GM12878 (cell line): Measurements from ENCODE around the gene PIP4K2A. TPM values are rescaled to one million over a fixed set of nuclear protein-coding genes. Genes with fewer than 3 reads are reported as not detected.

Source experiments
- ATAC-seq: fragments of 200-7000 bp; cut with Tn5 transposase; 3 replicates; pipeline ENCODE4 v1.9.1; 2020; ENCODE audit warnings: mild to moderate bottlenecking, moderate library complexity
- BruUV-seq: library from RNA; stranded (reverse); fragments of 400-500 nt; replicated peaks from 2 replicates; lab custom pipeline; 2021; lab: Mats Ljungman, UMichigan
- CTCF ChIA-PET: fragments of 300-600 bp; sonication (Branson Sonifier 250); formaldehyde crosslinking; extraction: SDS; loops from one replicate; lab custom pipeline; 2021; ENCODE audit warnings: inconsistent platforms; lab: Yijun Ruan, JAX
- POLR2A ChIA-PET: fragments of 350-600 bp; formaldehyde crosslinking; extraction: SDS; loops from one replicate; lab custom pipeline; 2021; ENCODE audit warnings: inconsistent platforms; lab: Charles Lee
- RAD21 ChIA-PET: fragments of 300-600 bp; sonication (Branson Sonifier 250); formaldehyde crosslinking; loops from one replicate; lab custom pipeline; 2023; ENCODE audit warnings: antibody characterized with exemption; ENCODE audit not compliant: unreplicated experiment; lab: Charles Lee
- SMC1A ChIA-PET: fragments of 300-600 bp; sonication (Branson Sonifier 250); formaldehyde crosslinking; loops from one replicate; lab custom pipeline; 2023; ENCODE audit not compliant: unreplicated experiment, uncharacterized antibody; lab: Charles Lee
- DNase-seq: peaks from one replicate; pipeline ENCODE4 v3.0.0-alpha.2; 2011; ENCODE audit warnings: low read depth, low spot score
- FAIRE-seq: peaks from 3 replicates; lab custom pipeline; 2011; peaks lifted over from hg19 to GRCh38; lab: Jason Lieb, UNC
- H2AFZ ChIP-seq: 2 replicates; pipeline ENCODE4 v1.6.0; 2011; ENCODE audit warnings: low read depth, low read length, control low read depth; ENCODE audit not compliant: control insufficient read depth
- H3K27ac ChIP-seq: 2 replicates; pipeline ENCODE4 v1.5.1; 2011; ENCODE audit warnings: control low read depth; ENCODE audit not compliant: control insufficient read depth, insufficient read depth
- H3K27me3 ChIP-seq, 2 experiments: replicated peaks in 1 of 2; 2 replicates each; pipeline versions ENCODE4 v1.6.0 to v1.6.1; 2011; ENCODE audit warnings: low read length in 1 of 2; ENCODE audit not compliant: control insufficient read depth in 2 of 2, insufficient read depth in 2 of 2
- H3K36me3 ChIP-seq, 2 experiments: 2 replicates each; pipeline ENCODE4 v1.5.1; 2011; ENCODE audit warnings: low read length in 1 of 2; ENCODE audit not compliant: control insufficient read depth in 2 of 2, insufficient read depth in 2 of 2
- H3K4me1 ChIP-seq: 2 replicates; pipeline ENCODE4 v1.6.1; 2011; ENCODE audit warnings: mild to moderate bottlenecking, low read length, moderate library complexity, mixed read lengths; ENCODE audit not compliant: control insufficient read depth, insufficient read depth
- H3K4me2 ChIP-seq: 2 replicates; pipeline ENCODE4 v1.6.0; 2011; ENCODE audit warnings: control low read depth; ENCODE audit not compliant: control insufficient read depth, insufficient read depth
- H3K4me3 ChIP-seq: fragments of 200-600 bp; sonication (generic); 2 replicates; pipeline ENCODE4 v1.5.1; 2016
- H3K79me2 ChIP-seq: 2 replicates; pipeline ENCODE4 v1.6.0; 2011; ENCODE audit warnings: low read length; ENCODE audit not compliant: control insufficient read depth, insufficient read depth
- H3K9ac ChIP-seq: 2 replicates; pipeline ENCODE4 v1.8.0; 2011; ENCODE audit warnings: low read length, control low read depth, mixed read lengths; ENCODE audit not compliant: control insufficient read depth, insufficient read depth
- H3K9me3 ChIP-seq: replicated peaks from 3 replicates; pipeline ENCODE4 v1.5.1; 2011; ENCODE audit warnings: mild to moderate bottlenecking, low read length; ENCODE audit not compliant: control insufficient read depth, insufficient read depth
- H4K20me1 ChIP-seq: 2 replicates; pipeline ENCODE4 v1.6.0; 2011; ENCODE audit not compliant: control insufficient read depth, insufficient read depth
- BACH1 ChIP-seq: fragments of 450-650 bp; IDR thresholded peaks from 2 replicates; pipeline ENCODE4 v1.6.1; 2017; ENCODE audit warnings: mild to moderate bottlenecking, borderline replicate concordance
- GABPA ChIP-seq: IDR thresholded peaks from 2 replicates; pipeline ENCODE4 v1.6.1; 2014; ENCODE audit warnings: antibody characterized with exemption, low read depth, mild to moderate bottlenecking, inconsistent platforms
- GATAD2B ChIP-seq: fragments of 450-650 bp; conservative IDR thresholded peaks from 2 replicates; pipeline ENCODE4 v1.6.1; 2017; ENCODE audit warnings: low read depth, mild to moderate bottlenecking, moderate library complexity
- IKZF2 ChIP-seq, 2 experiments: fragments of 450-650 bp; IDR thresholded peaks; 2 replicates each; pipeline ENCODE4 v1.6.1; 2017; ENCODE audit warnings: mild to moderate bottlenecking in 2 of 2, moderate library complexity in 2 of 2
- KDM1A ChIP-seq: fragments of 200-600 bp; sonication (generic); IDR thresholded peaks from 2 replicates; pipeline ENCODE4 v1.6.1; 2016; ENCODE audit warnings: borderline replicate concordance
- MEF2B ChIP-seq: fragments of 450-650 bp; IDR thresholded peaks from 2 replicates; pipeline ENCODE4 v1.6.1; 2018; ENCODE audit warnings: mild to moderate bottlenecking, moderate library complexity; ENCODE audit not compliant: partially characterized antibody, poor library complexity, severe bottlenecking
- NR2C1 ChIP-seq: fragments of 450-650 bp; IDR thresholded peaks from 2 replicates; pipeline ENCODE4 v1.6.1; 2017; ENCODE audit warnings: antibody characterized with exemption, mild to moderate bottlenecking, moderate library complexity
- PML ChIP-seq: IDR thresholded peaks from 2 replicates; pipeline ENCODE4 v1.6.1; 2012; ENCODE audit warnings: low read length, inconsistent platforms
- POLR2A ChIP-seq: IDR thresholded peaks from 2 replicates; pipeline ENCODE4 v1.6.1; 2011; ENCODE audit warnings: low read depth, mild to moderate bottlenecking, low read length
- RB1 ChIP-seq: fragments of 450-650 bp; formaldehyde crosslinking; IDR thresholded peaks from 2 replicates; pipeline ENCODE4 v1.6.1; 2017; ENCODE audit warnings: mild to moderate bottlenecking, borderline replicate concordance
- SIN3A ChIP-seq: IDR thresholded peaks from 2 replicates; pipeline ENCODE4 v1.6.1; 2012; ENCODE audit warnings: low read depth, low read length, improper control_type of control experiment
- STAT3 ChIP-seq: IDR thresholded peaks from 2 replicates; pipeline ENCODE4 v1.6.1; 2011; ENCODE audit warnings: low read depth, low read length, improper control_type of control experiment
- SUZ12 ChIP-seq: fragments of 200-600 bp; sonication (generic); IDR thresholded peaks from one replicate; pipeline ENCODE4 v1.6.1; 2018; ENCODE audit warnings: antibody characterized with exemption, mild to moderate bottlenecking; ENCODE audit not compliant: unreplicated experiment
- ZBTB33 ChIP-seq: fragments of 450-650 bp; IDR thresholded peaks from 2 replicates; pipeline ENCODE4 v1.6.1; 2017; ENCODE audit warnings: mild to moderate bottlenecking
- ZNF687 ChIP-seq: fragments of 450-650 bp; IDR thresholded peaks from 2 replicates; pipeline ENCODE4 v1.6.1; 2017; ENCODE audit warnings: mild to moderate bottlenecking, moderate library complexity
- WGBS: methylation state at CpG from one replicate; pipeline ENCODE4 v1.1.6; 2016; ENCODE audit warnings: low lambda C conversion rate; ENCODE audit not compliant: insufficient replicate concordance, insufficient coverage; ENCODE audit errors: missing lambda C conversion rate; 5-methylcytosine and 5-hydroxymethylcytosine counted together
- in situ Hi-C: fragments of 300-500 bp; cut with MboI; formaldehyde crosslinking; loops from 9 replicates; pipeline ENCODE4 v1.14.3; 2018; ENCODE audit warnings: mixed read lengths
- intact Hi-C: fragments of 100-400 bp; cut with micrococcal nuclease; formaldehyde crosslinking; loops from one replicate; pipeline ENCODE4 v1.14.2; 2022; ENCODE audit not compliant: unreplicated experiment
- polyA plus RNA-seq, 11 experiments: library from polyadenylated mRNA; depleted of rRNA in 4 of 11; unstranded in 6 of 11; stranded (reverse) in 5 of 11; fragments of >200 nt; fragmentation: Nextera tagmentation in 4 of 11; fragmentation: Illumina TruSeq in 1 of 11; extraction: Ambion mirVana in 4 of 11; extraction: Trizol in 1 of 11; gene quantifications; 1 replicate in 1 of 11; 2 replicates in 10 of 11; pipeline versions ENCODE4 v1.2.1 to v1.2.3, GENCODE V29; 2011 to 2016; ENCODE audit warnings: inconsistent platforms in 2 of 11, missing spikeins in 2 of 11, low read depth in 1 of 11
- total RNA-seq, 4 experiments: library from RNA; depleted of rRNA in 3 of 4; stranded (reverse); fragments of >200 nt in 3 of 4; fragmentation: Illumina TruSeq in 1 of 4; extraction: Trizol in 1 of 4; gene quantifications; 2 replicates each; pipeline versions ENCODE4 v1.2.1 to v1.2.3, GENCODE V29; 2013 to 2021
- TF ChIP-seq, protein P1 (sequence below): fragments of 450-650 bp; IDR thresholded peaks from 2 replicates; pipeline ENCODE4 v1.6.1; 2016; ENCODE audit warnings: mild to moderate bottlenecking

Gene PIP4K2A
- total and polyA plus RNA-seq, 10 of the 15 experiments (the other 5 are each of a cell fraction or from before 2014, with no cell fraction given) = 54.3 to 139 (median 84.4) TPM

DNA sequence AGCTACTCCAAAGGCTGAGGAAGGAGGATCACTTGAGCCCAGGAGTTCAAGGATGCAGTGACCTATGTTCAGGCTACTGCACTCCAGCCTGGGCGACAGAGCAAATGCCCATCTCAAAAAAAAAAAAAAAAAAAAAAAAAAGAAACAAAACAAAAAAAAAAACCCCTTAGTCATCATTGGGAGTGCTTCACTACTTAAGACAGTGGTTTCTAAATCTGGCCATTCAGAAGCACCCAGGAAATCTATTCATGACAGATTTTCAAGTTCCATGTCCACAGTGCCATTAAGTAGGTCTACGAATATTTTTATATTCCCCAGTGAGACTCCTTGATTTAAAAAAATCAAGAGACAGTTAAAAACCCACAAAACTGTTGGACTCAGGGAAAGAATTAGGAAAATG lies 182.9 kb downstream of the PIP4K2A start:
- ChIA-PET RAD21 (interaction anchor here (0.7 kb wide), 1 partner anchor 1674 kb away, joined by 3 read pairs; no protein-coding TSS in a partner anchor), CTCF (interaction anchor here (1.1 kb wide), 1 partner anchor 131 kb away, joined by 4 read pairs; no protein-coding TSS in a partner anchor), POLR2A (no interaction called here), SMC1A (interaction anchor here (0.7 kb wide), 1 partner anchor 303 kb away, joined by 3 read pairs; no protein-coding TSS in a partner anchor)
- Histone ChIP-seq H3K36me3 (peaks cover 0 to 1% of the 10 kb centered on the region in 2 experiments; a peak in 1 of 4 replicates), H3K79me2 (no peaks in the 10 kb centered on the region), H2AFZ (no peak overlapping the region), H4K20me1 (no peaks in the 10 kb centered on the region), H3K4me1 (no peaks in the 10 kb centered on the region), H3K9ac (no peak overlapping the region), H3K27ac (no peak overlapping the region), H3K27me3 (no peaks in the 10 kb centered on the region), H3K9me3 (no peaks in the 10 kb centered on the region), H3K4me2 (no peak overlapping the region), H3K4me3 (no peak overlapping the region)
- BruUV-seq = no TSS peak
- no peak for FAIRE-seq
- intact Hi-C loops = no loop called here
- in situ Hi-C loops = no loop called here
- DNase-seq = no peak
- no peak for ATAC-seq
- WGBS = 88% methylated on average over 2 of the region's 2 CpGs
- TF ChIP-seq STAT3 (no peak), ZNF687 (no peak), GABPA (no peak), NR2C1 (no peak), IKZF2 (IDR thresholded peaks at IDR 0.05) (no peak), MEF2B (no peak), SIN3A (no peak), SUZ12 (no peak), ZBTB33 (no peak), PML (no peak), POLR2A (no peak), BACH1 (no peak), KDM1A (no peak), GATAD2B (no peak), RB1 (no peak)
- TF ChIP-seq, protein P1, sequence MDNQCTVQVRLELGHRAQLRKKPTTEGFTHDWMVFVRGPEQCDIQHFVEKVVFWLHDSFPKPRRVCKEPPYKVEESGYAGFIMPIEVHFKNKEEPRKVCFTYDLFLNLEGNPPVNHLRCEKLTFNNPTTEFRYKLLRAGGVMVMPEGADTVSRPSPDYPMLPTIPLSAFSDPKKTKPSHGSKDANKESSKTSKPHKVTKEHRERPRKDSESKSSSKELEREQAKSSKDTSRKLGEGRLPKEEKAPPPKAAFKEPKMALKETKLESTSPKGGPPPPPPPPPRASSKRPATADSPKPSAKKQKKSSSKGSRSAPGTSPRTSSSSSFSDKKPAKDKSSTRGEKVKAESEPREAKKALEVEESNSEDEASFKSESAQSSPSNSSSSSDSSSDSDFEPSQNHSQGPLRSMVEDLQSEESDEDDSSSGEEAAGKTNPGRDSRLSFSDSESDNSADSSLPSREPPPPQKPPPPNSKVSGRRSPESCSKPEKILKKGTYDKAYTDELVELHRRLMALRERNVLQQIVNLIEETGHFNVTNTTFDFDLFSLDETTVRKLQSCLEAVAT = no peak
